Breast epithelium (tissue), 4 donors: ENCODE data around the gene UMAD1. TPM values are rescaled to one million over a fixed set of nuclear protein-coding genes. Genes with fewer than 3 reads are reported as not detected.

Experiments
- DNase-seq, 2 donors: peaks; one replicate each; pipeline ENCODE4 v3.0.0-alpha.2; 2019; ENCODE audit warnings: low spot score in 2 of 2
- H3K27ac ChIP-seq, 2 donors: fragments of 200-600 bp; sonication (generic) in 1 of 2; one replicate each; pipeline ENCODE4 v1.5.1; 2016 to 2019; ENCODE audit warnings: mild to moderate bottlenecking in 1 of 2
- H3K27me3 ChIP-seq, 2 donors: fragments of 200-600 bp; sonication (generic) in 1 of 2; one replicate each; pipeline versions ENCODE4 v1.5.1 to v1.6.0; 2017 to 2019; ENCODE audit warnings: control low read depth in 1 of 2, mild to moderate bottlenecking in 1 of 2
- H3K36me3 ChIP-seq: fragments of 200-600 bp; one replicate; pipeline ENCODE4 v1.5.1; 2019
- H3K4me1 ChIP-seq, 2 donors: fragments of 200-600 bp; sonication (generic); one replicate each; pipeline ENCODE4 v1.5.1; 2016 to 2019; ENCODE audit warnings: control low read depth in 1 of 2
- H3K4me3 ChIP-seq, 3 donors: fragments of 200-600 bp; sonication (generic); 1 replicate in 2 of 3; 2 replicates in 1 of 3; pipeline ENCODE4 v1.5.1; 2016 to 2019; ENCODE audit warnings: mild to moderate bottlenecking in 3 of 3, moderate library complexity in 2 of 3
- H3K9me3 ChIP-seq, 2 donors: fragments of 200-600 bp; sonication (generic) in 1 of 2; one replicate each; pipeline ENCODE4 v1.5.1; 2016 to 2019; ENCODE audit warnings: control low read depth in 1 of 2
- POLR2A ChIP-seq: fragments of 450-650 bp; IDR thresholded peaks from one replicate; pipeline ENCODE4 v1.6.1; 2016; ENCODE audit warnings: antibody characterized with exemption, mild to moderate bottlenecking, moderate library complexity
- POLR2AphosphoS5 ChIP-seq, 3 donors: sonication (generic); formaldehyde crosslinking; IDR thresholded peaks; one replicate each; pipeline ENCODE4 v1.6.1; 2017; ENCODE audit warnings: antibody characterized with exemption in 3 of 3
- intact Hi-C: fragments of 100-400 bp; cut with DNase I; formaldehyde crosslinking; loops from one replicate; pipeline ENCODE4 v1.15.1; 2023; ENCODE audit warnings: low total_unique reads
- total RNA-seq, 3 donors: library from RNA; depleted of rRNA; stranded (reverse); fragments of >200 nt; gene quantifications; one replicate each; pipeline ENCODE4 v1.1.0, GENCODE V29; 2016
- TF ChIP-seq, protein P1 (sequence below), 3 donors: fragments of 450-650 bp; IDR thresholded peaks; one replicate each; pipeline ENCODE4 v1.5.1; 2016 to 2017; ENCODE audit warnings: antibody characterized with exemption in 3 of 3, mild to moderate bottlenecking in 3 of 3, moderate library complexity in 3 of 3

UMAD1 gene
- total RNA-seq, 3 donors from 2014 or later, result 13.6 to 25.6 (median 17.7) TPM

DNA sequence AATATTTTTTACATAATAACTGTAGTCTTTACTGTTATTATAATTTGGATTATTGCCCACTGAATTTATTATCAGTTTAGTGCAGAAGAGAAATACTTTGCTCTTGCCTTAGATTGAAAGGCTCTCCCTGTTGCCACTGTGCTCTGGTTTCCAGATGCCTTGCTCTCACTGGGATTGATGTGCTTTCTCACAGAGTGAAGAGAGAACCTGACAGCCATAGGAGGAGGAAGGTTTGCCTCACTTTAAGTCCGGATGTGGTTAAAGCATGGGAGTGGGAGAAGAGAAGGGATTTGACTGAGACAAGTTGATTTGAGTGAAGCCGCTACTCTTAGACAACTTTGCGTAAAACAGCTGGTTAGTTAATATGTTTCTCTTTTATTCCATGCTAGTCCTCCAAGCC, 146.0 kb downstream of the UMAD1 start:
- no peaks in the 10 kb centered on the region for H3K27me3 ChIP-seq
- intact Hi-C loops, result no loop called here
- no peaks in the 10 kb centered on the region for H3K4me1 ChIP-seq
- TF ChIP-seq, protein P1, sequence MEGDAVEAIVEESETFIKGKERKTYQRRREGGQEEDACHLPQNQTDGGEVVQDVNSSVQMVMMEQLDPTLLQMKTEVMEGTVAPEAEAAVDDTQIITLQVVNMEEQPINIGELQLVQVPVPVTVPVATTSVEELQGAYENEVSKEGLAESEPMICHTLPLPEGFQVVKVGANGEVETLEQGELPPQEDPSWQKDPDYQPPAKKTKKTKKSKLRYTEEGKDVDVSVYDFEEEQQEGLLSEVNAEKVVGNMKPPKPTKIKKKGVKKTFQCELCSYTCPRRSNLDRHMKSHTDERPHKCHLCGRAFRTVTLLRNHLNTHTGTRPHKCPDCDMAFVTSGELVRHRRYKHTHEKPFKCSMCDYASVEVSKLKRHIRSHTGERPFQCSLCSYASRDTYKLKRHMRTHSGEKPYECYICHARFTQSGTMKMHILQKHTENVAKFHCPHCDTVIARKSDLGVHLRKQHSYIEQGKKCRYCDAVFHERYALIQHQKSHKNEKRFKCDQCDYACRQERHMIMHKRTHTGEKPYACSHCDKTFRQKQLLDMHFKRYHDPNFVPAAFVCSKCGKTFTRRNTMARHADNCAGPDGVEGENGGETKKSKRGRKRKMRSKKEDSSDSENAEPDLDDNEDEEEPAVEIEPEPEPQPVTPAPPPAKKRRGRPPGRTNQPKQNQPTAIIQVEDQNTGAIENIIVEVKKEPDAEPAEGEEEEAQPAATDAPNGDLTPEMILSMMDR (IDR thresholded peaks at IDR 0.05), result no peak
- TF ChIP-seq POLR2A (no peak), POLR2AphosphoS5 (IDR thresholded peaks at IDR 0.05) (no peak)
- H3K36me3 ChIP-seq, result no peaks in the 10 kb centered on the region
- no peak for DNase-seq
- H3K9me3 ChIP-seq, result no peaks in the 10 kb centered on the region
- H3K27ac ChIP-seq, result no peak overlapping the region
- H3K4me3 ChIP-seq, result no peak overlapping the region

DNA sequence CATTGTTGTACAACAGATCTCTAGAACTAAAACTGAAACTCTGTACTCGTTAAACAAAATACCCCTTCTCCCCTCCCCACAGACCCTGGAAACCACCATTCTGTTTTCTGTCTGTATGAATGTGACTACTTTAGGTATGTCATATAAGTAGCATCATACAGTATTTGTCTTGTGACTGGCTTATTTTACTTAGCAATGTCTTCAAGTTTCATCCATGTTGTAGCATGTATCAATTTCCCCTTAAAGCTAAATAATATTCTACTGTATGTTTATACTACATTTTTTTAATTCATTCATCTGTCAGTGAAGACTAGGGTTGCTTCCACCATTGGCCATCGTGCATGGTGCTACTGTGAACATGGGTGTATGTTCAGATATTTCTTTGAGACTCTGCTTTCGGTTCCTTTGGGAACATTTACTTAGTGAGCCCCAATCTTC, 149.0 kb downstream of the UMAD1 start:
- intact Hi-C loops, result no loop called here
- DNase-seq, result no peak
- H3K4me1 ChIP-seq, result no peaks in the 10 kb centered on the region
- H3K4me3 ChIP-seq, result no peak overlapping the region
- H3K9me3 ChIP-seq, result no peaks in the 10 kb centered on the region
- no peaks in the 10 kb centered on the region for H3K27me3 ChIP-seq
- TF ChIP-seq, protein P1 (IDR thresholded peaks at IDR 0.05), result no peak
- TF ChIP-seq POLR2A (no peak), POLR2AphosphoS5 (IDR thresholded peaks at IDR 0.05) (no peak)
- H3K36me3 ChIP-seq, result no peaks in the 10 kb centered on the region
- H3K27ac ChIP-seq, result no peak overlapping the region

DNA sequence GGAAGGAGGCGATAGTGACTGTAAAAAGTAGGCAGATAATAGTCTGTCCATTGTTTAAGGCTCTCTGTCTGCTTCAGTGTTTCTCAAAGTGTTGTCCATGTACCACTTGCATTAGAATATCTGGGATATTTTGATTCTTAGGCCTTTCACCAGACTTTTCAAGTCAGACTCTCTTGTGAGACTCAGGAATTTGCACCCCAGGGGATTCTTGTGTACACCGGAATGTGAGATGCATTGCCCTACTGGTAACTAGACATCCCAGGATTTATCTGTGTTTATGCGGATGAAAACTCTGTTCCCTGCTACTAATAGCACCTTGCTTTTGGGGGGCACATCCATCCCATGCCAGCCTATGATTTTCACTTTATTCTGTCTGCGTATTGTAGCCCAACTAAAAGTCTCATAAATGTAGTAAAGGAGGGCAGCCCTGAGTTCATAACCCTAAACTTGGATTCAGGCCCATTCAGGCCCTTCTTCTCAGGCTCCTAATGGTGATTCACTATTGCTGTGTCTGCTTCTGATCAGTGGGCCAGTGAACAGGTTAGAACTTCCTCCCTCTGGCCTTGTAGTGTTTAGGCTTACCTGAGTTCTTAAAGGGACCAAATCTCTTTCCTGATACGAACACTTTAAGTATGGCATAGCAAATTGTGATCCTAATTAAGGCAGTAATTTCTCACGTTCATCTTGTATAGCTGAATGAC, 149.6 kb downstream of the UMAD1 start:
- no peak for DNase-seq
- H3K27ac ChIP-seq, result no peak overlapping the region
- no peaks in the 10 kb centered on the region for H3K9me3 ChIP-seq
- no peaks in the 10 kb centered on the region for H3K27me3 ChIP-seq
- no peaks in the 10 kb centered on the region for H3K36me3 ChIP-seq
- H3K4me1 ChIP-seq, result no peaks in the 10 kb centered on the region
- TF ChIP-seq, protein P1 (IDR thresholded peaks at IDR 0.05), result no peak
- TF ChIP-seq POLR2AphosphoS5 (IDR thresholded peaks at IDR 0.05) (no peak), POLR2A (no peak)
- intact Hi-C loops, result no loop called here
- no peak overlapping the region for H3K4me3 ChIP-seq

DNA sequence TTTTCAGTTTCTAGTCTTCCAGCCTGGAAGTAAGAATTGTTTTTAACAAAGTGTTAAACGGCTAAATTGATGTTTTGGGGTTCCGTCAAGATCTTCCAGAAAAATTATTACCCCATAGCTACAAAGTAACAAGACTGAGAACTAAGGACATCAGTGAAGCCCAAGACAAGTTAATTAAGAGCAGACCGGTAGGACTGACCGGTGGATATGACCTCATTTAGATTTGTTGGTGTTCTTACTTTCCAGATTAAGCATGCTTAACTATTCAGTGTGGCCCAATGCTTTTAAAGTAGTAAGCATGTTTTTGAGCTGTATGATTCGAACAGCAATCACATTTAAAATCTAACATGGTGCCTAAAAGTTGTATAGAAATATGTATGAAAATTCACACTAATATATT, 151.0 kb downstream of the UMAD1 start:
- intact Hi-C loops, result no loop called here
- no peaks in the 10 kb centered on the region for H3K4me1 ChIP-seq
- H3K9me3 ChIP-seq, result no peaks in the 10 kb centered on the region
- H3K27me3 ChIP-seq, result no peaks in the 10 kb centered on the region
- no peak overlapping the region for H3K4me3 ChIP-seq
- peak overlapping the region in 1 of 2 donors; percentile 20 for H3K27ac ChIP-seq
- no peaks in the 10 kb centered on the region for H3K36me3 ChIP-seq
- TF ChIP-seq, protein P1 (IDR thresholded peaks at IDR 0.05), result no peak
- no peak for TF ChIP-seq POLR2AphosphoS5 (IDR thresholded peaks at IDR 0.05)
- no peak for TF ChIP-seq POLR2A
- no peak for DNase-seq

DNA sequence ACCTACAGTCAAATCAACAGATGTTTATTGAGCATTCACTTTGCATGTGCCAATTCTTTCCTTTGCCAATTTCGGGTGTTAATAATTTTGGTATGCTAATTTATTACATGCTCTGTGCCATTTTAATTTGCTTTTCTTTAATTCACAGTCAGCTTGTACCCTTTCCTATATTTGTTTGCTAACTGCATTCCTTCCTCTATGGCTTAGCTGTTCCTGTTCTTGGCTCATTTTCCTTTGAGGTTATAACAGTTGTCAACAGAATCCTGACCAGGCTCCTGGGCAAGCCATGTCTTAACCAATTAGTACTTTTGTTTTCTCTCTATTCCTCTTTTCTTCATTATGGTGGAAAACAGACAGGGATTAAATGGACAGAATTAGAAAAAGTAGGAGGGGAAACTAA, 151.5 kb downstream of the UMAD1 start:
- Histone ChIP-seq H3K27ac (peak overlapping the region in 1 of 2 donors; percentile 26), H3K36me3 (no peaks in the 10 kb centered on the region), H3K27me3 (no peaks in the 10 kb centered on the region), H3K4me3 (no peak overlapping the region), H3K4me1 (no peaks in the 10 kb centered on the region), H3K9me3 (no peaks in the 10 kb centered on the region)
- DNase-seq, result no peak
- TF ChIP-seq, protein P1 (IDR thresholded peaks at IDR 0.05), result no peak
- no peak for TF ChIP-seq POLR2A
- TF ChIP-seq POLR2AphosphoS5 (IDR thresholded peaks at IDR 0.05), result no peak
- intact Hi-C loops, result no loop called here
